Left lobe of liver (tissue), 2 donors: Measurements from ENCODE around the gene DGCR8. TPM values are rescaled to one million over a fixed set of nuclear protein-coding genes. Genes with fewer than 3 reads are reported as not detected.

ENCODE experiments used
- ATAC-seq: fragments of 200-7000 bp; cut with Tn5 transposase; one replicate; pipeline ENCODE4 v1.9.1; 2020; ENCODE audit warnings: mild to moderate bottlenecking, moderate library complexity
- DNase-seq: peaks from one replicate; pipeline ENCODE4 v3.0.0-alpha.2; 2020; ENCODE audit warnings: low spot score
- total RNA-seq: library from RNA; stranded (reverse); gene quantifications from one replicate; pipeline ENCODE4 v1.2.1, GENCODE V29; 2021
- donor health status: DM: no; HTN: no; CAD: no; lungs with moderate emphysema.
- donor health status: DM: no; HTN: yes; CAD: no.

DGCR8 gene
- total RNA-seq, 1 donor from 2014 or later, result 26.9 TPM

DNA sequence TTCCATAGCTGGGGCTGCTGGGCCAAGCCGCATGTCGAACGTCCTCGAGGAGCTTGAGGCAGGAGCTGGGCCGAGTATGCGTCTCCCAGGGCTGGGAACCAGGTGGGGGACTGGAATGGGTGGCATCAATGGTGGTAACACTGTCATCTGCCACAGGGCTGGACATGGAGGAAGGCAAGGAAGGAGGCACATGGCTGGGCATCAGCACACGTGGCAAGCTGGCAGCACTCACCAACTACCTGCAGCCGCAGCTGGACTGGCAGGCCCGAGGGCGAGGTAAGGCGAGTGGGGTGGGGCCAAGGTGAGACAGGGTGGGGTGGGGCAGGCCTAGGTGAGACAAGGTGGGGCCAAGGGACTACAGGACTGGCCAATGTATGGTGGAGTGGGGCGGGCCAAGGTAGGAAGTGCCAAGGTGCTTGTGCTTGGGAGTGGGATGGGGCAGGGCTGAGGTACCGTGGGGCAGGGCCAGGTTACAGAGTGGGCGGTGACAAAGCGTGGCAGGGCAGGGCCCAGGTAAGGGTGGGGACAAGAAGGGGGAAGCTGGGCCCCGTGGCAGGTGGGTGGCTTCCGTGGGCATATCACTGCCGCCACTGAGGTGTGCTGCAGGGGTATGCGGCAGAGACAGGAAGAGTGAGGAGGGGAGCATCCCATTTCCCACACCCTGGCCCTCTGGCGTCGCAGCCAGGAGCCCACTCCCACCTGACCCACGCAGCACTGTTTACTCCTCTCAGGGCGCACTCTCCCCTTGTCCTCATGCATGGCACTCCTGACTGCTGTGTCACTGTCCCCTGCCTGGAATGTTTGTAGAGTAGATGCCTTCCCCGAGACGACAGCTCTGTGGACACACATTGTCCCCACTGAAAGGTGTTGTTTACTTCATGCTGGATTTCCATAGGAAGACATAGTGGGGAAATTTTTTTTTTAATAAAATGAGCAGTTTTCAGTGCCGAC, 27.5 kb upstream of the DGCR8 start:
- no peak for DNase-seq
- peak; percentile 21 for ATAC-seq

DNA sequence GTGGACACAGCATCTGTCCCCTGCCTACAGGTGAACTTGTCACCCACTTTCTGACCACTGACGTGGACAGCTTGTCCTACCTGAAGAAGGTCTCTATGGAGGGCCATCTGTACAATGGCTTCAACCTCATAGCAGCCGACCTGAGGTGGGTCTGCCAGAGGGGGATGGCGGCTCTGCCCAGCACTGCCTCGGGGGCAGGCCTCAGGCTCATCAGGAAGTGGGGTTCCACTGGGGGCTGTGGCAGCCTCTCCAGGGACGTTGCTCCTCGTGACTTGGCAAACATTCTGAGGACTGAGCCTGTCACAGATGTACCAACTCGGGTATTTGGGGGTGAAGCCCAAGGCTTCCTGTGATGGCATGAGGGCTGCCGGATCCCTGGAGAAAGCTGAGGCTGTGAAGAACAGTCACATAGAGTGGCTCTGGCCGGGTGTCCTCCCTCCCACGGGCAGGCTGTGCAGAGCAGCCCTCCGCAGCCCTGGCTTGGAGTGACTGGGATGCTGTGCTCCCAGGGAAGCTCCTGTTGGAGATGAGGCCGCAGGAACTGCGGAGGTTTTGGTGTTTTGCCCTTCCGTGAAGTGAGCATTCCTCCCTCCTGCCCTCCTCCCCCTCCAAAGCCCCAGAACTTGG, 26.5 kb upstream of the DGCR8 start:
- no peak for ATAC-seq
- no peak for DNase-seq

- DNase-seq, result no peak
- ATAC-seq, result no peak
These were observed 26.0 kb upstream of the DGCR8 start for GRCh38 chr22:20054034-20054427.

GRCh38 chr22:20054485-20054884, 25.6 kb upstream of the DGCR8 start:
- DNase-seq (no peak), ATAC-seq (no peak)

GRCh38 chr22:20055144-20055543, 24.9 kb upstream of the DGCR8 start:
- ATAC-seq (no peak), DNase-seq (no peak)

- no peak for ATAC-seq
- DNase-seq, result no peak
These were observed 24.4 kb upstream of the DGCR8 start for GRCh38 chr22:20055654-20056053.

GRCh38 chr22:20056161-20056560, 23.9 kb upstream of the DGCR8 start:
- DNase-seq, result no peak
- ATAC-seq, result no peak

DNA sequence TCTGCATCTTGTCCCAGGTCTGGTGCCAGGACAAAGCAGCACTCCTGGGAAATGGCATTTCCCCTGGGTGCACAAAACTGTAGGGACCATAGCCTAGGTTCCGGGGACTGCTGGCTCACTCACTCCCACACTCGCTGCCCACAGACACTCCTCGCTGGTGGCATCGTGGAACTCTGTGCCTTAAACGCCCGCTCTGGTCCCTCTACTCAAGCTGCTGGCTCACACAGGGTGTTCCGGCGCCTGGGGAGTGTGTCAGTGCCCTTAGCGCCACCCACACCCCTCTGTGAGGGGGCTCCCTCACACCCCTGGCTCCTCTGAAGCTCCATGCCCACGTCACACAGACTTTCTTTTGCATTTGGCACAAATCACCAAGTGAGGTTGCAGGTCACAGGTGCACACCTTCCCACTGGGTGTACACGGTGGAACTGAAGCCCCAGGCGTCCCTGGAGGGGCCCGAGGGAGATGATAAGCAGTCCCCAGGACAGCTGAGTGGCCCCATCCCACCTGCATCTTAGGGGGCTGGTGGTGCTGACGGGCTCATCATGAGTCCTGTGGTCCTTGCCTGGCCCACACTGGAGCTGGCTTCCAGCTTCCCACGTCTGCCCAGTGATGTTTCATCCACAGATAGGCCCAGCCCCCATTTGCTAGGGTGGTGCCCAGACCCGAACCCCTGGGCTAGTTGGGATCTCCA, 23.2 kb upstream of the DGCR8 start:
- DNase-seq, result no peak
- ATAC-seq, result no peak

- ATAC-seq (no peak), DNase-seq (no peak)
These were observed 22.3 kb upstream of the DGCR8 start for GRCh38 chr22:20057596-20058268.

DNA sequence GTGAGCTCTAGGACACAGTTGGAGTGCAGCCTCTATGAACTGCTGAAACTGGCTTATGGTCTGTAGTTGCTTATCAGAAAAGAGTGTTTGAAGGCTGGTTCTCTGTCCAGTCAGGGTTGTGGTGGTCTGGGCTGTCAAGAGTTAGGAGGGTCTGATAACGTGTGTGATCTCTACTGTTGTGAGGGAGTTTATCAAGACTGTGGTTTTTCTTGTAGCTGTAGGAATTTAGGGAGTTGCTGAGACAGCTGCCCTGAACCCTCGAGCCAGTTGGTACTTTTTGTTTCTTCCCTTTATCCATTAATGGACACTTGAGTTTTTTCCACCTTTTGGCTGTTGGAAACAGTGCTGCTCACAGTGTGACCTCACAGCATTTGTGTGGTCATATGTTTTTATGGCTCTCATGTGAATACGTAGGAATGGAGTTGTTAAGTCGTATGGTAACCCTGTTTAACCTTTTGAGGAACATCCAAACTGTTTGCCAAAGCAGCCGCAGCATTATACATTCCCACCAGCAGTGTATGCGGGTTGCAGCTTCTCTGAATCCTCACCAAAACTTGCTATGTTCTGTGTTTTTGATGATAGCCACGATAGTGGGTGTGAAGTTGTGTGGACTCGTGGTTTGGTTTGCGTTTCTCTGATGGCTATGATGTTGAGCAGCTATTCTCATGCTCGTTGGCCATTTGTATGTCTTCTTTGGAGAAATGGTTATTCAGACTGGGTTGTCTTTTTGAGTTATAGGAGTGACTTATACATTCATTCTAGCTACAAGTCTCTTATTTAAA, 20.9 kb upstream of the DGCR8 start:
- DNase-seq (no peak), ATAC-seq (no peak)

GRCh38 chr22:20060700-20061480, 19.2 kb upstream of the DGCR8 start:
- DNase-seq, result no peak
- ATAC-seq, result no peak

DNA sequence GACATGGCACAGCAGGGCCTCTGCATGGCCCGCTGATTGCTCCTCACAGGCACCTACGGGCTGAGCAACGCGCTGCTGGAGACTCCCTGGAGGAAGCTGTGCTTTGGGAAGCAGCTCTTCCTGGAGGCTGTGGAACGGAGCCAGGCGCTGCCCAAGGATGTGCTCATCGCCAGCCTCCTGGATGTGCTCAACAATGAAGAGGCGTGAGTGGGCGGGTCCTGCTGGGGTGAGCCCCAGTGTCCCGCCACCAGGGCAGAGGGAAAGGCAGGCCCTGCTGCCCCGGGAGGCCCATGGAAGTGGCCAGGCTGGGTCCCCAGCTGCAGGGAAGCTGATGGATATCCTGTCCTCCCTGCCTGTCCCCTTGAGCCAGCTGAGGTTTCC, 18.6 kb upstream of the DGCR8 start:
- DNase-seq (peak; percentile 48), ATAC-seq (peak; percentile 38)

- ATAC-seq (no peak), DNase-seq (no peak)
These were observed 17.8 kb upstream of the DGCR8 start for GRCh38 chr22:20062043-20062765.

GRCh38 chr22:20062766-20063083, 17.3 kb upstream of the DGCR8 start:
- ATAC-seq, result no peak
- no peak for DNase-seq

DNA sequence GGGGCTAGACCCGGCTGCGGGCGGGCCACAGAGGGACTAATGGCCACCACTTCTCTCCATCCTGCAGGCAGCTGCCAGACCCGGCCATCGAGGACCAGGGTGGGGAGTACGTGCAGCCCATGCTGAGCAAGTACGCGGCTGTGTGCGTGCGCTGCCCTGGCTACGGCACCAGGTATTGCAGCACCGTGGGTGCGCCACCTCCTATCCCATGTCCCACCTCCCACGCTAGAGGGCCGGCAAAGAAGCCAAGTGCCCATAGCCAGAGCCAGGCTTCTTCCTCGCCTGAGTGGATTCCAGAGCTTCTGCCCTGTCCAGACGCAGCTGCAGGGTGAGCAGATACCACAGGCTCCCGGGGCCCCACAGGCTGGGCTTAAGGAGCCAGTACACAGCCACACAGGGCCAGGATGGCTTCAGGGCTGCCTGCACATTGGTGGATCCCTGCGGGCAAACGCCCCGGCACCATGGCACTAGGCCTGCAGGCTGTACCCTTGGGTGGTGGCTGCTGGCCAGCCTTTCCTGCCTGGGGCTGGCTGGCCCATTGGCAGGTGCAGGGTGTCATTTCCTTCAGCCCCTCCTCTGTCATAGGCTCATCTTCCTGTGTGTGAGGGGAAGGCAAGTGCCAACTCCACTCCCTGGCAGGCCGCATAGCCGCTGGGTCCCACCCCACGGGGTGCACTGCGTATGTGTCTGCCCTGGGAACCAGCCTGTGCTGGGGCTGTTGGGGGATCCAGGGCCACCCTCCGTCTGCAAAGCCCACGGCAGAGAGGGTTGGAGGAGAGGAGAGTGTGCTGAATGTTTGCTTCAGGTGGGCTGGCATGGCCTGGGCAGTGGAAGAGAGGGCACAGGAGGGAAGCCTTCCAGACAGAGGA, 16.5 kb upstream of the DGCR8 start:
- DNase-seq (no peak), ATAC-seq (no peak)

DNA sequence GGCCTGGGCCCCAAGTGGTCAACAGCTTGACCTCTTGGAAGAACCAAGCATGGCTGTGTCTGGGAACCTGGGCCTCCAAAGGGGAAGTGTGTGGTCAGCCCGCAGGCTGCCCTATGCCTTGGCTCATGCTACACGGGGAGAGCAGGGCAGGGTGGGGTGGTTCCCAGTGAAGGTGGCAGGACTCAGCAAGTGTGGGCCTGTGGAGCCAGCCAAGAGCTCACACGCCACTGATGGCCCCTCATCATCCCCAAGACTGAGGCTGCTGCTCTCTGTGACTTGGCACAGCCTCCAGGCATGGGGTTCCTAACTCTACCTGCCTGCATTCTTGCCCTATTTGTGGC, 15.9 kb upstream of the DGCR8 start:
- ATAC-seq, result peak; percentile 5
- no peak for DNase-seq

DNA sequence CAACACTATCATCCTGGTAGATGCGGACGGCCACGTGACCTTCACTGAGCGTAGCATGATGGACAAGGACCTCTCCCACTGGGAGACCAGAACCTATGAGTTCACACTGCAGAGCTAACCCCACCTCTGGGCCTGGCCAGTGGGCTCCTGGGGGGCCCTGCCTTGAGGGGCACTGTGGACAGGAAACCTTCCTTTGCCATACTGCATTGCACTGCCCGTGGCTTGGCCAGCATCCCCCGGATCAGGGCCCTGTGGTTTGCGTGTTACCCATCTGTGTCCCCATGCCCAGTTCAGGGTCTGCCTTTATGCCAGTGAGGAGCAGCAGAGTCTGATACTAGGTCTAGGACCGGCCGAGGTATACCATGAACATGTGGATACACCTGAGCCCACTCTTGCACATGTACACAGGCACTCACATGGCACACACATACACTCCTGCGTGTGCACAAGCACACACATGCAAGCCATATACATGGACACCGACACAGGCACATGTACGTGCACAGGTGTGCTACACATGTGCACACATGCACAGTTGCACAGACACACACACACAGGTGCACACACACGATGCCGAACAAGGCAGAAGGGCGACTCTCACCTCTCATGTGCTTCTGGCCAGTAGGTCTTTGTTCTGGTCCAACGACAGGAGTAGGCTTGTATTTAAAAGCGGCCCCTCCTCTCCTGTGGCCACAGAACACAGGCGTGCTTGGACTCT, 15.3 kb upstream of the DGCR8 start:
- ATAC-seq (no peak), DNase-seq (no peak)
